GM12878 (cell line): ENCODE results near the gene FSTL1. TPM values are rescaled to one million over a fixed set of nuclear protein-coding genes. Genes with fewer than 3 reads are reported as not detected.

Experiments used
- BCL3 ChIP-seq: IDR thresholded peaks from 2 replicates; pipeline ENCODE4 v1.6.1; 2011; ENCODE audit warnings: borderline replicate concordance, low read depth, mild to moderate bottlenecking, moderate library complexity, low read length; ENCODE audit not compliant: insufficient read depth, poor library complexity, severe bottlenecking
- EED ChIP-seq: sonication (generic); IDR thresholded peaks from 2 replicates; pipeline ENCODE4 v1.6.1; 2016; ENCODE audit warnings: antibody characterized with exemption, low read depth
- HDAC6 ChIP-seq: fragments of 200-600 bp; sonication (generic); IDR thresholded peaks from one replicate; pipeline ENCODE4 v1.8.0; 2017; ENCODE audit warnings: antibody characterized with exemption; ENCODE audit not compliant: unreplicated experiment
- IRF5 ChIP-seq: fragments of 450-650 bp; IDR thresholded peaks from 2 replicates; pipeline ENCODE4 v1.6.1; 2017; ENCODE audit warnings: borderline replicate concordance
- MAX ChIP-seq: IDR thresholded peaks from 2 replicates; pipeline ENCODE4 v1.6.1; 2012; ENCODE audit warnings: low read depth, low read length, improper control_type of control experiment
- MEF2A ChIP-seq: IDR thresholded peaks from 2 replicates; pipeline ENCODE4 v1.6.1; 2011; ENCODE audit warnings: low read depth, mild to moderate bottlenecking, low read length, moderate library complexity; ENCODE audit not compliant: insufficient read depth
- MEF2B ChIP-seq: fragments of 450-650 bp; IDR thresholded peaks from 2 replicates; pipeline ENCODE4 v1.6.1; 2018; ENCODE audit warnings: mild to moderate bottlenecking, moderate library complexity; ENCODE audit not compliant: partially characterized antibody, poor library complexity, severe bottlenecking
- NFXL1 ChIP-seq: fragments of 450-650 bp; IDR thresholded peaks from 2 replicates; pipeline ENCODE4 v1.6.1; 2017; ENCODE audit warnings: antibody characterized with exemption, mild to moderate bottlenecking, borderline replicate concordance
- PKNOX1 ChIP-seq: fragments of 450-650 bp; IDR thresholded peaks from 2 replicates; pipeline ENCODE4 v1.6.1; 2016; ENCODE audit warnings: mild to moderate bottlenecking
- POU2F2 ChIP-seq: IDR thresholded peaks from 3 replicates; pipeline ENCODE4 v1.6.1; 2011; ENCODE audit warnings: low read depth, mild to moderate bottlenecking, low read length, borderline replicate concordance
- PRDM15 ChIP-seq: fragments of 450-650 bp; formaldehyde crosslinking; IDR thresholded peaks from 2 replicates; pipeline ENCODE4 v1.4.0; 2020; ENCODE audit warnings: mild to moderate bottlenecking, moderate library complexity
- RAD51 ChIP-seq: fragments of 450-650 bp; IDR thresholded peaks from 2 replicates; pipeline ENCODE4 v1.6.1; 2016; ENCODE audit warnings: moderate library complexity, mild to moderate bottlenecking, inconsistent platforms
- RB1 ChIP-seq: fragments of 450-650 bp; formaldehyde crosslinking; IDR thresholded peaks from 2 replicates; pipeline ENCODE4 v1.6.1; 2017; ENCODE audit warnings: mild to moderate bottlenecking, borderline replicate concordance
- RUNX3 ChIP-seq: IDR thresholded peaks from 2 replicates; pipeline ENCODE4 v1.6.1; 2012; ENCODE audit warnings: low read length, inconsistent platforms
- SREBF1 ChIP-seq: IDR thresholded peaks from 2 replicates; pipeline ENCODE4 v1.6.1; 2012; ENCODE audit warnings: mild to moderate bottlenecking, low read length
- TARDBP ChIP-seq: IDR thresholded peaks from 2 replicates; pipeline ENCODE4 v1.6.1; 2016; ENCODE audit warnings: borderline replicate concordance
- TCF3 ChIP-seq: IDR thresholded peaks from 2 replicates; pipeline ENCODE4 v1.6.1; 2012; ENCODE audit warnings: low read depth, mild to moderate bottlenecking, low read length, borderline replicate concordance; ENCODE audit not compliant: insufficient read depth
- USF1 ChIP-seq: IDR thresholded peaks from 2 replicates; pipeline ENCODE4 v1.6.1; 2011; ENCODE audit warnings: borderline replicate concordance, low read depth, mild to moderate bottlenecking, moderate library complexity, mixed read lengths, low read length; ENCODE audit not compliant: insufficient read depth; ENCODE audit errors: extremely low read length
- ZNF24 ChIP-seq: fragments of 450-650 bp; IDR thresholded peaks from 2 replicates; pipeline ENCODE4 v1.6.1; 2017; ENCODE audit warnings: antibody characterized with exemption, mild to moderate bottlenecking
- polyA plus RNA-seq, 11 experiments: library from polyadenylated mRNA; depleted of rRNA in 4 of 11; unstranded in 6 of 11; stranded (reverse) in 5 of 11; fragments of >200 nt; fragmentation: Nextera tagmentation in 4 of 11; fragmentation: Illumina TruSeq in 1 of 11; extraction: Ambion mirVana in 4 of 11; extraction: Trizol in 1 of 11; gene quantifications; 1 replicate in 1 of 11; 2 replicates in 10 of 11; pipeline versions ENCODE4 v1.2.1 to v1.2.3, GENCODE V29; 2011 to 2016; ENCODE audit warnings: inconsistent platforms in 2 of 11, missing spikeins in 2 of 11, low read depth in 1 of 11
- total RNA-seq, 4 experiments: library from RNA; depleted of rRNA in 3 of 4; stranded (reverse); fragments of >200 nt in 3 of 4; fragmentation: Illumina TruSeq in 1 of 4; extraction: Trizol in 1 of 4; gene quantifications; 2 replicates each; pipeline versions ENCODE4 v1.2.1 to v1.2.3, GENCODE V29; 2013 to 2021

Gene FSTL1
- total and polyA plus RNA-seq, 10 of the 15 experiments (the other 5 are each of a cell fraction or from before 2014, with no cell fraction given), result 0.06 to 1.7 (median 0.32) TPM; not detected in 4

GRCh38 chr3:120348991-120349854 lies 101.6 kb downstream of the FSTL1 start, which contains the start of gene LRRC58 (continued):
- no peak for TF ChIP-seq PKNOX1
- TF ChIP-seq TARDBP, result 0 out of 2 replicates have a peak, but pooled peaks have one; percentile 63
- TF ChIP-seq SREBF1, result no peak
- TF ChIP-seq NFXL1, result no peak
- peak; percentile 41; the same call in 1 of the 2 replicates for TF ChIP-seq RUNX3
- TF ChIP-seq POU2F2, result no peak
- peak; percentile 90 for TF ChIP-seq RAD51
- TF ChIP-seq PRDM15 (CRISPR knock-in tag), result no peak
- peak; percentile 38 for TF ChIP-seq HDAC6
- peak; percentile 75 for TF ChIP-seq USF1
- 0 out of 2 replicates have a peak, but pooled peaks have one; percentile 12 for TF ChIP-seq MEF2A
- peak; percentile 63 for TF ChIP-seq TCF3
- peak; percentile 76; the same call in 1 of the 2 replicates for TF ChIP-seq MAX
- TF ChIP-seq ZNF24, result no peak
- TF ChIP-seq EED, result no peak
- TF ChIP-seq RB1, result peak; percentile 91; the same call in 1 of the 2 replicates
- TF ChIP-seq MEF2B, result no peak
- peak; percentile 51; the same call in 1 of the 2 replicates for TF ChIP-seq IRF5
- peak; percentile 15 for TF ChIP-seq BCL3
